ENCODE data around the gene UHRF2.
A peak's percentile ranks its signal among the peaks of the same experiment; 100 is the strongest.
"Not testable (repeated sequence)": the region's sequence is repeated elsewhere in the genome, so short reads cannot be mapped to it uniquely, and the experiment has no call there.

The UHRF2 gene, protein sequence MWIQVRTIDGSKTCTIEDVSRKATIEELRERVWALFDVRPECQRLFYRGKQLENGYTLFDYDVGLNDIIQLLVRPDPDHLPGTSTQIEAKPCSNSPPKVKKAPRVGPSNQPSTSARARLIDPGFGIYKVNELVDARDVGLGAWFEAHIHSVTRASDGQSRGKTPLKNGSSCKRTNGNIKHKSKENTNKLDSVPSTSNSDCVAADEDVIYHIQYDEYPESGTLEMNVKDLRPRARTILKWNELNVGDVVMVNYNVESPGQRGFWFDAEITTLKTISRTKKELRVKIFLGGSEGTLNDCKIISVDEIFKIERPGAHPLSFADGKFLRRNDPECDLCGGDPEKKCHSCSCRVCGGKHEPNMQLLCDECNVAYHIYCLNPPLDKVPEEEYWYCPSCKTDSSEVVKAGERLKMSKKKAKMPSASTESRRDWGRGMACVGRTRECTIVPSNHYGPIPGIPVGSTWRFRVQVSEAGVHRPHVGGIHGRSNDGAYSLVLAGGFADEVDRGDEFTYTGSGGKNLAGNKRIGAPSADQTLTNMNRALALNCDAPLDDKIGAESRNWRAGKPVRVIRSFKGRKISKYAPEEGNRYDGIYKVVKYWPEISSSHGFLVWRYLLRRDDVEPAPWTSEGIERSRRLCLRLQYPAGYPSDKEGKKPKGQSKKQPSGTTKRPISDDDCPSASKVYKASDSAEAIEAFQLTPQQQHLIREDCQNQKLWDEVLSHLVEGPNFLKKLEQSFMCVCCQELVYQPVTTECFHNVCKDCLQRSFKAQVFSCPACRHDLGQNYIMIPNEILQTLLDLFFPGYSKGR

DNA sequence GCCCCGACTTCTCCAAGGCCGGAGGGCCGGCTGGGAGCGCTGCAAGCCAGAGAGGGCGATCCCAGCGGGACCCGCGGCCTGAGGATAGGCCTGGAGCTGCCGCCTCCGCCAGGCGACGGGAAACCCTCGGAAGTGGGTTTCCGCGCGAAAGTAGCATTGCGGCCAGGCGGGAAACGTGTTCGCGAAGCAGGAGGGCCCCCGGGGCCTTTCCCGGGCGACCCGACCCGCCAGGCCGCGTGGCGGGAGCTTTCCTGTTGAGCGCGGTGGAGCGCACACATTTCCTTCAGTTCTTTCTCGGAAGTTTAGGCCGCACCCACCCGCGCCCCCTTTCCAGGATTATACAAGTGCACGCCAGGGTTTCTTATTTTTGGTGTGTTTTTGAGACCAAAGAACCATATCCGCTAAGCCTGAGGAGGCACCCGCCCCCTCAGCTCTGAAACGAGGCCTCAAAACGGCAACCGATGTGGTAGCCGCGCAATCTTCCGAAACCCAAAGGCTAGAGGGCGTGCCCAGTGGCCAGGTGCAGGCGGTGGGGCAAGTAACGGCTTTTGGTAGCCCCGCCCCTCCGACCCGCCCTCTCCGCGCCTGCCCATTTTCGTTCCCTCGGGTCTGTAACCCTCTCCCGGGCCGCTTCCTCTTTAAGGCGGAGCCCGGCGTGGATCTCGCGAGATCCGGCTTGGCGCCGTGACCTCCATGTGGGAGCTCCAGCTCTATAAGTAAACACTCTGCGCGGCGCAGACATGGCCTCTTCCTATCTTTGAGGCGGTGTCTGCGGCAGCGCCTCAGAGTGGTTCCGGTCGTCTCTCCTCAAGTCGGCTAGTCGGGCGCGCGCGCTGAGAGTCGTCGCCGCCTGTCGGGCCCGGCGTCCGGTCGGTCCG lies at the start of gene UHRF2:
Gene UHRF2 (plus strand): TSS at position 713 of the 878 bp plus-strand sequence. CDS start 292 bp downstream, outside the sequence.
- peak; percentile 96 for DNase-seq (ENCODE audit: low spot score)

DNA sequence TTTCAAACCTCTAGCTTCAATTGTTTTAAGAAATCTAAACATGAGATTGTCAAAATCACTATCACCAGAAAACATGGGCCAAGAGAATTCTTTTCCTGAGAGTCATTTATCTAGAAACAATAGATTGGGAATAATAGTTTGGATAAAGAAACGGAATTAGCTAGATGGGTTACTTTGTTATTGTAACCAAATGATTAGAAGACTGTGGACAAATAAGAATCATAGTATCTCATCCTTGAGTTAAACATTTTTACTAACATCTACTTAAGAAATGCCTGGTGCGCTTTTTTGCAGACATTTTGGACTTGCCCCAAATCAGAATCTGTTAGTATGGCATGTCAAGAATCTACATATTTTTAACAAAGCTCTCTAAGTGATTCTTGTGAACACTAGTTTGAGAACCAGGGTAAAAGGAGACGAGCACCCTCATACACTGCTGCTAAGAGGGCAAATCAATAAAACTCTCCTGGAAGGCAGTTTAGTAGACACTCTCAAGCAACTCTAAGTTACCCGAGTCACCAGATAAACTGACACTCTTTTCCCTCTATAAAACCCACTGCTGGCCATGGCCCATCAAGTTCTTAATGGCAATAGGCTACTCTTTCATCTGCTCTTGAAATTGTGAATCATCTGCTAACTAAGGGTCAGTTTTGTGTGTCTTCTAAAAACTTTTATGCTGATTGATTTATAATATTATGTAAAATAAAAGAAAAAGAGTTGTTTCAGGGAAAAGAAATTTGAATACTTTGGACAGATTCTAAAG lies 45.7 kb upstream of the UHRF2 start:
- DNase-seq (ENCODE audit: low spot score): no peak

DNA sequence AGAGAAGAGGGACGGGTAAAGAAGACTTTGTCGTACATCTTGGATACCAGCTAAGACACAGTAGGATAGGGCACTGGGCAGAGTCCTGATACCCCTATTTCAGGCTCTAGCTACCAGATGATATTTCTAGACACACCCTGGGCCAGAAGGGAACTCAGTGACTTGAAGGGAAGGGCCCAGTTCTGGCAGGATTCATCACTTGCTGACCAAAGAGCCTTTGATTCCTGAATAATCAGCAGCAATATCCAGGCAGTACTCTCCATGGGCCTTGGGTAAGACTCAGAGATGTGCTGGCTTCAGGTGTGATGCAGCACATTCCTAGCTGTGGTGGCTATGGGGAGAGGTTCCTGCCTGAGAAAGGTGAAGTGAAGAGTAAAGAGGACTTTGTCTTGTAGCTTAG lies 44.2 kb upstream of the UHRF2 start:
- DNase-seq (ENCODE audit: low spot score): no peak

DNA sequence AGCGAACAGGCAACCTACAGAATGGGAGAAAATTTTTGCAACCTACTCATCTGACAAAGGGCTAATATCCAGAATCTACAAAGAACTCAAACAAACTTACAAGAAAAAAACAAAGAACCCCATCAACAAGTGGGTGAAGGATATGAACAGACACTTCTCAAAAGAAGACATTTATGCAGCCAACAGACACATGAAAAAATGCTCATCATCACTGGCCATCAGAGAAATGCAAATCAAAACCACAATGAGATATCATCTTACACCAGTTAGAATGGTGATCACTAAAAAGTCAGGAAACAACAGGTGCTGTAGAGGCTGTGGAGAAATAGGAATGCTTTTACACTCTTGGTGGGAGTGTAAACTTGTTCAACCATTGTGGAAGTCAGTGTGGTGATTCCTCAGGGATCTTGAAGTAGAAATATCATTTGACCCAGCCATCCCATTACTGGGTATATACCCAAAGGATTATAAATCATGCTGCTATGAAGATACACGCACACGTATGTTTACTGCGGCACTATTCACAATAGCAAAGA lies 31.5 kb upstream of the UHRF2 start:
- DNase-seq (ENCODE audit: low spot score): not testable (repeated sequence)

DNA sequence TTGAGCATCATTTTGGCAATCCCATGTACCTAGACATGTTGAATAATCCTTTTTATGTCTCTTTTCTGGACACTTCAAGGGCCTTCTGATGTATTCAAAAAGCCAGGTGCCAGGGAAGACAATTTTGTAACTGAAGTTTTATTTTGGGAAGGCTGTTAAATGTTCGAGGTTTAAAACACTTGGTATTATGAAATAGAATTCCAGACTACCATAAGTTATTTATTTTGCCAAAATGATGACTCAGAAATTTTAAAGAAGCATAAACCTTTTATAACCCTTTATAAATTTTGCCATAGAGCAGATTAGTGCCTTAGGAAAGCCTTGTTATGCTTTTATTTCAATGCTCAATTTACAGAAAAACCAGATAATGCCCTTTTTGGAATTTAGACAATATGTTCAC lies 30.3 kb upstream of the UHRF2 start:
- no peak for DNase-seq (ENCODE audit: low spot score)

DNA sequence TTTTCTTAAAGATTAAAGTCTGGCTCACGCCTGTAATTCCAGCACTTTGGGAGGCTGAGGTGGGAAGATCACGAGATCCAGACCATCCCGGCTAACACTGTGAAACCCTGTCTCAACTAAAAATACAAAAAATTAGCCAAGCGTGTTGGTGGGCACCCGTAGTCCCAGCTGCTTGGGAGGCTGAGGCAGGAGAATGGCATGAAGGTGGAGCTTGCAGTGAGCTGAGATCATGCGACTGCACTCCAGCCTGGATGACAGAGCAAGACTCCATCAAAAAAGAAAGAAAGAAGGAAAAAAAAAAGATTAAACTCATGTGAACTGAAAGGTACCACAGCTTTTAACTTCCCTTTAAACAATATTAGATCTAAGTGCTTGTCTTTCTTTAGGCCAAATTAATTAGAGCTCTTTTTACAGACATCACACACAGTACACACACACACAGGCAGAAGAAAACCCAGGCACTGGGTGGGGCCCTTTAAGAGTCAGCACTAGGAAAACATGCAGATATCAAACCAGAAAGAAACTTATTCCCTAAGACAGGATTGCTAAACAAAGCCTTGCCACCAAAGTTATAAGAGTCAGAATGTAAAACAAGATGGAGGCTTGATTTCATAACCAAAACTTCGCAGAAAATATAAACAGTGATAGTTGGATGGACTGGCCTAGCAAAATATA lies 29.3 kb upstream of the UHRF2 start:
- no peak for DNase-seq (ENCODE audit: low spot score)

DNA sequence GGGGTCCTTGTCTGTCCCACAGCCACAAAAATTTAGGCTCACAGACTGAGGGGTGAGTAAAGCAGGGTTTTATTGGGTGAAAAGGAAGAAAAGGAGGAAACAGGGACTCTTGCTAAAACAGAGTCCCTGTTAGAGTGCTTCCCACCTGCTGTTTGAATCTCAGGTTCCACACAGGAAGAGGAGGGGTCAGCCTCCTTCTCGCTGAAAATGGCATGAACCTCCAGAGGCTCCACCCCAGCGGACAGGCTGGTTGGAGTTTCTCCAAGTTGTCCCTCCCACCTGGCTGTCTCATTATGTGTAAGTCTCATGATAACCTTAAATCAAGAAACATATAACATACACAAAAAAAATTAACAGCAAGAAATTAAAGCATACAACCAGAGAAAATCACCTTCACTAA lies 28.3 kb upstream of the UHRF2 start:
- no peak for DNase-seq (ENCODE audit: low spot score)

DNA sequence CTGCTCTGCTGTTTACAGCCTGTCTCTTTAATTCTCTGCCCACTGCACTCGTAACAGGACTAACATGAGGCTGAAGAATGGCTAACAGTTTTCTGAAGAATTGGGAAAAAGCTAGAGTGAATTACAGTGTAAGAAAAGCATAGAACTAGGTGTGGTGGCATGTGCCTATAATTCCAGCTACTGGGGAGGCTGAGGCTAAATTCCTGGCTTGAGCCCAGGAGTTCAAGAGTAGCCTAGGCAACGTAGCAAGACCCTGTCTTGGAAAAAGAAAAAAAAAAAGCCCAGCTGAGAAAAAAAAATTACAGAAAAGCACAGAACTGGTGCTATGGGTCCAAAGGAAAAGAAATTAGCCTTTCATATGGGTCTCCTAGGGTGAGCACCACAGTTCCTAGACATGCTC lies 13.9 kb upstream of the UHRF2 start:
- DNase-seq (ENCODE audit: low spot score): no peak

DNA sequence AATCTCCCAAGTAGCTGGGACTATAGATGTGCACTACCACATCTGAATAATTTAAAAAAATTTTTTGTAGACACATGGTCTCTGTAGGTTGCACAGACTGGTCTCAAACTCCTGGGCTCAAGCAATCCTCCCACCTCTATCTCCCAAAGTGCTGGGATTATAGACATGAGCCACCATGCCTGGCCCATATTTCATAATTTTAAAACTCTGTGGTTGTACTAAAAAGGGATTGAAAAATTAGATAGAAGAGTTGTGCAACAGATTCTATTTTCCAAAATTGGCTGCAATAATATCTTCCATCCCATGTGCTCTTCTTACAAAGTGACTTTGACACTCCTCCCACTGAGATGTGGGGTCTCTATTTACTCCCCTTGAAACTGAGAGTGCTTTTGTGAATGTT lies 7.6 kb upstream of the UHRF2 start:
- no peak for DNase-seq (ENCODE audit: low spot score)

DNA sequence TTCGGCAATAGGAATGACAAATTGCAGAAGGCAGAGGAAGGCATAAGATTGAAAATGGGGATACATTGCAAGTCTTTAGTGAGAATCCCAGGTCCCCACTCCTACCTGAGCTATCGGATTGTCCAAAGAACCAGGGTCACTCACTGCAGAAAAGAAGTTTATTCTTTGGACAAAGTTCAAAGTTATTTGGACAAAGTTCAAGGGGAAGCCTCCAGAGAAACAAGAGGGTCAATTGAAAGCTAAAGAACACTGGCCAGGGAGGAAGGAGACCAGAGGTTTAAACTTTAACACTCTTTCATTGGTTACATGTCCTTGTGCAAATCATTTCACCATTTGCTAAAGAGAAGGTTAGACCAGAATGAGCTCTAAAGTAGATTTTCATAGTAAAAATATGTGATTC lies 5.2 kb upstream of the UHRF2 start:
- no peak for DNase-seq (ENCODE audit: low spot score)

DNA sequence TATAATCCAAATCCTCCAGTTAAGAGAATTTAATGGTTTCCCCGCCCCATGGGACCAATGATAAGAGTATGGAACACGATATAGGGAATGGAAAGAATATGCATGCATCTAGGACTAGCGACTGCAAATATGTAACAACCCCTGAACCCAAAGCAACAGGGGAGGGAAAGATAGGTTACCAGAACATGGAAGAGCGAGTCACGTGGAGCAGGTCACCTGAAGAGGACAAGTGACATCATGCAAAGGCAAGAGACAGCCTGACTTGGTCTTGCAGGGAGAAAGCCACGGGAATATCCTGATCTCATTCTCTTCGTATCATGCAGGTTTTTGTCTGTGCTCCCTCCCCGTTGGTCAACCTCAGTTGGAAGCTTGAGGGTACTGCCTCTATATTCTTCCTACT lies 4.7 kb upstream of the UHRF2 start:
- no peak for DNase-seq (ENCODE audit: low spot score)

DNA sequence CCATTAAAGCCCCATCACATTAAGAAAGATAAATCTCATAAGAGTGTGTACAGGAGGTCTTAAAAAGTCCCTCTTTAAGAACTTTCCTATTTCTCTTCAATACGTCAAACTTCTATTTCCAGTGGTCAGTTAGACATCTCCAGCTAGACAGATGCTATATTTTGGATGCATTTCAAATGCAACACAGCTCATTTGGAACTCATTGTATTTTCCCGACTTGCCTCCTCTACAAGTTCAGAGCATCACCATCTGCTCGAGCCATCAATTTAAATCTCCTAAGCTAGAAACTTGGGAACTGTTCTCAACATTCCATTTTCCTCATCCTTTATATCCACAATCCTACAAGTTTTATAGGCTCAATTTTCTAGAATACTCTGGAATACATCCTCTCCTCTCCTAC lies 3.2 kb upstream of the UHRF2 start:
- DNase-seq (ENCODE audit: low spot score): no peak

DNA sequence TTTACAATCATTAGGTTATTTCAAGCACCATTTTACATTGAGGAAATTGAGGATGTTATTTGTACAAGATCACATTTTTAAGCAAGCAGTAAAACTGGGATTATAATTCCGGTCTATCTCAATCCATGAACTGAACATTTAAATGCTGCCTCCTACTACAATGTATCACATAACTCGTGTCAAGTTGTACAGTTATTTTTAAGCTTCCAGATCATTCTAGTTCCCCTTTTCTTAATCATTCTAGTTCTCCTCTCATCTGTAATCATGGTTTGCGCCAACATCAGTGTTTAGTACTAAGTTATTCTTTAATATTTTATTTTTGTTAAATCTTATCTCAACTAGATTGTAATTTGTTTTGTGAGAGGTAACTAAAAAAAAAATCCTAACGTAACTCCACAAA lies 2.4 kb upstream of the UHRF2 start:
- no peak for DNase-seq (ENCODE audit: low spot score)

DNA sequence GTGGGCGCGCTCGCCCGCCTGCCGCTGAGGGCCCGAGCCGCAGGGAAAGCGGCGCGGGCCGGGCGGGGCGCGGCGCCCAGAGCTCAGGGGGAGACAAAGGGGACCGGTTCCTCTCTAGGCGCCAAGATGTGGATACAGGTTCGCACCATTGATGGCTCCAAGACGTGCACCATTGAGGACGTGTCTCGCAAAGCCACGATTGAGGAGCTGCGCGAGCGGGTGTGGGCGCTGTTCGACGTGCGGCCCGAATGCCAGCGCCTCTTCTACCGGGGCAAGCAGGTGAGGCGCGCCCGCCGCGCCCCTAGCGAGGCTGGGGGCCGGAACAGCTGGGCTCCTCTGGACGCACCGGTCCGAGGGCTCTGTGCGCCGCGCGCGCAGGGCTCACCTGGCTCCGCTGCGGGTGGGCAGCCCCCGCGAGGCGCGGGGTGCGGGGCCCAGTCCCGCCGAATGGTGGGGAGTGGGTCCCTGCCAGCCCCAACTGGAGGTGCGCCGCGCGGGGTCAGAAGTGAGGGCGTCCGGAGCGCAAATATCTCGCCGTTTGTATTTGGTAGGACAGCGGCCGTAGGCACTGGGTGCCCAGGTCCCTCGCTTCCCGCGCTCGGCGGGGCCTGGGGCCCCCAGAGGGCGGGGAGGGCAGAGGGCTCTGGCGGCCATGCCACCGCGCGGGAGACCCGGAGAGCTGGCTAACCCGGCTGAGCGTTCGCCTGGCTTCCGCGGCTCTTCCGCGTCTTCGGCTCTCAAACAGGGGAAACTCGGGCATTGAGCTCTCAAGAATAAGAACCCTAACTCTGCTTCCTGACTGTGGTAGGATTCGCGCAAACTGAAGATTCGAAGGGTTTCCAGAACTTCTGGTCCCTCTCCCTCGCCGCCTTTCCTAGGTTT lies 607 bp downstream of the UHRF2 start:
- no peak for DNase-seq (ENCODE audit: low spot score)

DNA sequence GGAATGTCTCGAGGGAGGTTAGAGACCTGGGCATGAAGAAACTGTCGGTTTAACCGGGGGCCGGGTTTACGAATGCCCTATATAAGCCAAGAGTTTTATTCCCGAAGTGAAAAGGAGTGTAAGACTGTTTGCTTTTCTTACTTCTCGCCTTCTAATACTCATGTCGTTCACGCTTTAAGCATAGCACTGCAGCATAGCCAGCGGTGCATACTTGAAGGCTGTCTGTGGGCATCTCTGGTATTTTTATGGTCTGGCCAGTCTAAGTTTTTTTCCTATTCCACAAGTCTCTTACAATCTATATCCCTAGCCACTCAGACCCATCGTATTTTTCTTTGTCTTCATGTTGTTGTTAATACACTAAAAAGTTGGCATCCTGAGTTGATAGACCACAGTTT lies 1.2 kb downstream of the UHRF2 start:
- peak; percentile 31 for DNase-seq (ENCODE audit: low spot score)

DNA sequence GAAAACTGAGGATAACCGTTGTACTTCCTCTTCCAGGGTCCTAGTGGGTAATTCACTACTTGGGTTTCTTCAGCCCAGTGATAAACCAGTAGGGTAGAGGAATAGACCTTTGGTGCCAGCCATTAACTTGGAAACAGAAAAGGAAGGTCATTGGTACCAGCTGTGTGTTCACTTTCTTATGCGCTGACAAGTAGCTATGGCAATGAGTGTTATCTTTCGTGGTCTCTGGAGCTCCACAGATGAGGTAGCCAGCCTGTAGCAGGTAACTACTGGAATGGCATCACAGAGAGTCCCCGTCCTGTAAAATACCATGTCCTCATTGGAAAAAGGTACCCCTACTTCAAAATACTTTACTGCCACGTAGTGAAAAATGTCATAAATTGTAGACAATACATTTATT lies 2.3 kb downstream of the UHRF2 start:
- DNase-seq (ENCODE audit: low spot score): no peak

DNA sequence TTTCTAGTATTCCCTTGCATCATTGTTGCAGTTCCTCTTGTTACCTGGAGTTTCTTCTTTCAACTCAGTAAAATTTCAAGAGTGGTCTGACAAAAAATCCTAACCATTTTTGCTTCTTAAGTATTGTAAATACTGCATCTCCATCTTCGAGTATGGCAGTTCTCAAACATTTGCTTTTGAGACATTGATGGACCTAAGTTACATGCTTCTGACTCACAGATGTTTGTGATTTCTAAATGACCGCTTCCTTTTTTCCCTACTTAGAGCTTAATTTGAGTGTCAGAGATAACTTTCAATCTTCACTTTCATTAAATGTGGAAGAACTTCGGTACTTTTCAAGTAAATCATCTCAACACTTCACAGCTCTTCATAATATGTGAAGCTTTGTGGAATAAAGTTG lies 4.2 kb downstream of the UHRF2 start:
- DNase-seq (ENCODE audit: low spot score): no peak

DNA sequence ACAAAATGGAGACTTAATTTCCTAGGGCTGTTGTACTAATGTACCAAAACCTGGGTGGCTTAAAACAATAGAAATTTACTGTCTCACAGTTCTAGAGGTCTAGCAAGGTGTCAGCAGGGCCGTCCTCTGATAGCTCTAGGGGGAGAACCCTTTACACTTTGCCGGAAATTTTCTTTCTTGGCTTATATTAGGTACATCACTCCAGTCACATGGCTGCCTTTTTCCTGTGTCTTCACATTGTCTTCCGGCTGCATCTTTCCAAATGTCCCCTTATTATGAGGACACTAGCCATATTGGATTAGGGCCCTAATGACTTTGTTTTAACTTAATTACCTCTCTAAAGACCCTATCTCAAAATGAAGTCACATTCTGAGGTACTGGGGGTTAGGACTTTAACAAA lies 5.8 kb downstream of the UHRF2 start:
- DNase-seq (ENCODE audit: low spot score): no peak

DNA sequence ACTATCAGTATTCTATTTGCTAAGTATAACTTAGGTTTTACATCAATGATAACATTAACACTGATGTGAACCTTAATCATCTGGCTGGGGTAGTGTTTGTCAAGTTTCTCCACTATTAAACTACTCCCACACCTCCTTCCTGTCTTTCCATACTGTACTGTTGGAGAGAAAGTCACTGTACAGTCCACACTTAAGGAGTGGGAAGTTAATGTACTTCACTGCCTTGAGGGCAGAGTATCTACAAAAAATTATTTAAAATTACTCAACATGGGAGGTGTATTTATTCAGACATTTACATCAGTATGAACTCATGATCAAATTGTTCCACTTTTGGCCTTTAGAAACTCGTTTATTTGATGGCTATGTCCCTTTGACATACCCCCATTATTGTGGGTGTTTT lies 11.9 kb downstream of the UHRF2 start:
- DNase-seq (ENCODE audit: low spot score): no peak

DNA sequence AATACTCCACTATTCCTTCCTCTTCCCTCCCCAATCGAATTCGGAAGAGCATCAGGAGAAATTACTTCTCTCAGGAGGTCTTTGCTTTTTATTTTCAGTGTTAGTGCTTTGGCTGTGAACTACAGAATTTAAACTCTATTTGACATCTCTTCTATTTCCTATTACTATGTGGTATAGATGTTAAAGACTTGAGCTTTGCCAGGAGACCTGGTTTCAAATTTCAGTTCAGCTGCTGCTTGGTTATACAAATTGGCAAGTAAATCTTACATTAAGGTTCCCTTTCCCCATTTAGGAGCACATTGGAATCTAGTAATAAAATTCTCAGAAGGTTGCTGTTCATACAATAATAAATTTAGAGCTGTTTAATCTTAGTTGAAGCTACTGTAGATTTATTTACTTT lies 13.1 kb downstream of the UHRF2 start:
- DNase-seq (ENCODE audit: low spot score): no peak

Data from kidney capillary endothelial cell (primary cell).